HS-5 (cell line): Measurements from ENCODE around the gene TEX9.
"Not testable (repeated sequence)": the region's sequence is repeated elsewhere in the genome, so short reads cannot be mapped to it uniquely, and the experiment has no call there.

Source experiments
- DNase-seq: peaks from one replicate; pipeline ENCODE4 v3.0.0-alpha.2; 2012; ENCODE audit warnings: low read depth

The TEX9 gene

GRCh38 chr15:56366211-56366610, 985 bp downstream of the TEX9 start:
- no peak for DNase-seq

- DNase-seq, result no peak
These were observed 1.9 kb downstream of the TEX9 start for GRCh38 chr15:56367156-56367555.

- DNase-seq, result no peak
These were observed 4.0 kb downstream of the TEX9 start for GRCh38 chr15:56369234-56369633.

- DNase-seq, result no peak
These were observed 6.4 kb downstream of the TEX9 start for GRCh38 chr15:56371495-56372147.

- not testable (repeated sequence) for DNase-seq
These were observed 9.5 kb downstream of the TEX9 start for GRCh38 chr15:56374693-56375092.

- DNase-seq, result not testable (repeated sequence)
These were observed 12.6 kb downstream of the TEX9 start for GRCh38 chr15:56377822-56378221.

GRCh38 chr15:56383010-56383409, 17.8 kb downstream of the TEX9 start:
- DNase-seq, result no peak

- no peak for DNase-seq
These were observed 20.7 kb downstream of the TEX9 start for GRCh38 chr15:56385908-56386307.

GRCh38 chr15:56390739-56391267, 25.6 kb downstream of the TEX9 start:
- DNase-seq, result peak; percentile 9

GRCh38 chr15:56393277-56393676, 28.1 kb downstream of the TEX9 start:
- no peak for DNase-seq

- no peak for DNase-seq
These were observed 29.7 kb downstream of the TEX9 start for GRCh38 chr15:56394909-56395308.

- DNase-seq, result not testable (repeated sequence)
These were observed 32.1 kb downstream of the TEX9 start for GRCh38 chr15:56397325-56397724.

- DNase-seq, result not testable (repeated sequence)
These were observed 34.0 kb downstream of the TEX9 start for GRCh38 chr15:56399209-56399608.

GRCh38 chr15:56410721-56411120, 45.5 kb downstream of the TEX9 start:
- DNase-seq, result no peak

- DNase-seq, result no peak
These were observed 46.0 kb downstream of the TEX9 start for GRCh38 chr15:56411122-56411749.

- DNase-seq, result not testable (repeated sequence)
These were observed 48.0 kb downstream of the TEX9 start for GRCh38 chr15:56413114-56413733.

GRCh38 chr15:56425276-56425675, 60.0 kb downstream of the TEX9 start:
- no peak for DNase-seq

GRCh38 chr15:56425976-56426375, 60.8 kb downstream of the TEX9 start:
- no peak for DNase-seq

- DNase-seq, result peak; percentile 18
These were observed 63.7 kb downstream of the TEX9 start for GRCh38 chr15:56428821-56429458.

GRCh38 chr15:56432304-56432703, 67.1 kb downstream of the TEX9 start:
- DNase-seq, result no peak

GRCh38 chr15:56440214-56440770, 75.1 kb downstream of the TEX9 start:
- no peak for DNase-seq

- no peak for DNase-seq
These were observed 77.1 kb downstream of the TEX9 start for GRCh38 chr15:56442354-56442753.
